ENCODE results near the gene S100A14. TPM values are rescaled to one million over a fixed set of nuclear protein-coding genes. Genes with fewer than 3 reads are reported as not detected.

The S100A14 gene
- polyA plus RNA-seq, 1 donor from 2014 or later: not detected

GRCh38 chr1:153662269-153662668 is 46.1 kb upstream of the S100A14 start:
- TF ChIP-seq EZH2 (IDR thresholded peaks at IDR 0.05; ENCODE audit: borderline replicate concordance, insufficient read depth, low read length, poor library complexity, severe bottlenecking) (no peak), EP300 (conservative IDR thresholded peaks at IDR 0.05; ENCODE audit: poor library complexity, severe bottlenecking) (no peak), POLR2AphosphoS5 (IDR thresholded peaks at IDR 0.05) (no peak), SMC3 (conservative IDR thresholded peaks at IDR 0.05; ENCODE audit: poor library complexity) (no peak), MXI1 (conservative IDR thresholded peaks at IDR 0.05; ENCODE audit: poor library complexity, severe bottlenecking) (no peak), CTCF (IDR thresholded peaks at IDR 0.05; ENCODE audit: poor library complexity, severe bottlenecking) (no peak), REST (IDR thresholded peaks at IDR 0.05; ENCODE audit: borderline replicate concordance) (no peak), TAF1 (IDR thresholded peaks at IDR 0.05; ENCODE audit: low read depth) (no peak), RAD21 (conservative IDR thresholded peaks at IDR 0.05) (no peak)
- Histone ChIP-seq H3K4me3 (ENCODE audit: low read length) (no peak overlapping the region), H4K20me1 (ENCODE audit: insufficient read depth) (no peaks in the 10 kb centered on the region), H3K36me3 (ENCODE audit: insufficient read depth, low read length) (peaks cover 2% of the 10 kb centered on the region), H3K27ac (ENCODE audit: low read length) (no peak overlapping the region), H3K9me3 (ENCODE audit: low read length) (no peaks in the 10 kb centered on the region), H3F3A (ENCODE audit: insufficient read depth, low read length, poor library complexity, severe bottlenecking) (peaks cover 3% of the 10 kb centered on the region), H3K79me2 (replicated peaks; ENCODE audit: insufficient read depth, low read length) (peaks cover 15% of the 10 kb centered on the region), H3K9me2 (ENCODE audit: insufficient read depth, low read length) (no peaks in the 10 kb centered on the region), H2AFZ (ENCODE audit: low read depth, low read length) (no peak overlapping the region), H3K9ac (ENCODE audit: low read length) (no peak overlapping the region), H3K4me2 (ENCODE audit: low read length) (no peak overlapping the region), H3K27me3 (ENCODE audit: insufficient read depth, low read depth, low read length) (no peaks in the 10 kb centered on the region)

- Histone ChIP-seq H3K27ac (ENCODE audit: low read length) (no peak overlapping the region), H3K36me3 (ENCODE audit: insufficient read depth, low read length) (no peaks in the 10 kb centered on the region)
Measured at GRCh38 chr1:153661111-153661708, 45.1 kb upstream of the S100A14 start.

More at GRCh38 chr1:153661111-153661708, 45.1 kb upstream of the S100A14 start:
- no peaks in the 10 kb centered on the region for H3K9me2 ChIP-seq (ENCODE audit: insufficient read depth, low read length)
- TF ChIP-seq MXI1 (conservative IDR thresholded peaks at IDR 0.05; ENCODE audit: poor library complexity, severe bottlenecking) (no peak), CTCF (IDR thresholded peaks at IDR 0.05; ENCODE audit: poor library complexity, severe bottlenecking) (no peak), EZH2 (IDR thresholded peaks at IDR 0.05; ENCODE audit: borderline replicate concordance, insufficient read depth, low read length, poor library complexity, severe bottlenecking) (no peak), POLR2AphosphoS5 (IDR thresholded peaks at IDR 0.05) (no peak), REST (IDR thresholded peaks at IDR 0.05; ENCODE audit: borderline replicate concordance) (no peak), EP300 (conservative IDR thresholded peaks at IDR 0.05; ENCODE audit: poor library complexity, severe bottlenecking) (no peak), SMC3 (conservative IDR thresholded peaks at IDR 0.05; ENCODE audit: poor library complexity) (no peak), RAD21 (conservative IDR thresholded peaks at IDR 0.05) (no peak), TAF1 (IDR thresholded peaks at IDR 0.05; ENCODE audit: low read depth) (no peak)
- no peak overlapping the region for H3K4me2 ChIP-seq (ENCODE audit: low read length)
- no peaks in the 10 kb centered on the region for H3K9me3 ChIP-seq (ENCODE audit: low read length)
- H3F3A ChIP-seq (ENCODE audit: insufficient read depth, low read length, poor library complexity, severe bottlenecking): peaks cover 3% of the 10 kb centered on the region
- no peak overlapping the region for H3K9ac ChIP-seq (ENCODE audit: low read length)
- H2AFZ ChIP-seq (ENCODE audit: low read depth, low read length): no peak overlapping the region
- no peak overlapping the region for H3K4me3 ChIP-seq (ENCODE audit: low read length)
- peaks cover 15% of the 10 kb centered on the region for H3K79me2 ChIP-seq (replicated peaks; ENCODE audit: insufficient read depth, low read length)
- H4K20me1 ChIP-seq (ENCODE audit: insufficient read depth): no peaks in the 10 kb centered on the region
- no peaks in the 10 kb centered on the region for H3K27me3 ChIP-seq (ENCODE audit: insufficient read depth, low read depth, low read length)
